Activated naive CD4-positive, alpha-beta T cell treated with anti-CD3 and anti-CD28 coated beads, Interleukin-2, amount 50 U/mL, for 24 hours (primary cell): Measurements from ENCODE around the gene PLCG1.
"Not testable (repeated sequence)": the region's sequence is repeated elsewhere in the genome, so short reads cannot be mapped to it uniquely, and the experiment has no call there.

Experiments used
- H3K27ac Mint-ChIP-seq: one replicate; pipeline ENCODE4 v1.8.0; 2021; ENCODE audit warnings: mild to moderate bottlenecking, mixed read lengths
- H3K27me3 Mint-ChIP-seq: one replicate; pipeline ENCODE4 v1.8.0; 2021; ENCODE audit warnings: mixed read lengths
- H3K36me3 Mint-ChIP-seq: one replicate; pipeline ENCODE4 v1.8.0; 2021; ENCODE audit warnings: mixed read lengths
- H3K4me1 Mint-ChIP-seq: one replicate; pipeline ENCODE4 v1.8.0; 2021; ENCODE audit warnings: mixed read lengths
- H3K4me3 Mint-ChIP-seq: one replicate; pipeline ENCODE4 v1.8.0; 2021; ENCODE audit warnings: mild to moderate bottlenecking, mixed read lengths
- H3K9me3 Mint-ChIP-seq: one replicate; pipeline ENCODE4 v1.8.0; 2021; ENCODE audit warnings: mixed read lengths

The PLCG1 gene

GRCh38 chr20:41118159-41118558, 19.2 kb upstream of the PLCG1 start:
- H3K9me3 Mint-ChIP-seq, H3K27me3 Mint-ChIP-seq, H3K4me3 Mint-ChIP-seq, H3K4me1 Mint-ChIP-seq, H3K27ac Mint-ChIP-seq: not testable (repeated sequence)
- H3K36me3 Mint-ChIP-seq, result peaks cover 19% of the 10 kb centered on the region

DNA sequence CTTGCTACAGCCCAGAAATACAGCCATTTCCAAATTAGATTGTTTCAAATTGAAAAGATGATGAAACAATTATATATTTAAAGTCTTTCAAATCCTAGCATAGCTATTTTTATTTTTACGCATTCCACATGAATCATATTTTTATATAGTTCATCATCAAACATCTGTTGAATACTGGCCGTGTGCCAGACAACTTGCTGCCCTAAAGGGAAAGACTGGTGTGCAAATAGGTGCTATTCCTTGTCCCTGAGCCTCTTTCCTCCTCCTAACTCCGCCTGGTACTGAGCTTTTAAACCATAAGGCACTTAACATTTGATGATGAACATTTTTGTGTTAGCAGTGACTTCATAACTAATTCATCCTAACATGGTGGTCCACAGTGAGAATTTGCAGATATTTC, 18.7 kb upstream of the PLCG1 start:
- Mint-ChIP-seq H3K36me3 (peaks cover 19% of the 10 kb centered on the region), H3K4me3 (no peak overlapping the region), H3K27ac (no peak overlapping the region), H3K27me3 (no peaks in the 10 kb centered on the region), H3K4me1 (no peaks in the 10 kb centered on the region), H3K9me3 (no peaks in the 10 kb centered on the region)

- Mint-ChIP-seq H3K4me3 (no peak overlapping the region), H3K4me1 (no peaks in the 10 kb centered on the region), H3K27me3 (no peaks in the 10 kb centered on the region), H3K36me3 (peaks cover 18% of the 10 kb centered on the region), H3K9me3 (no peaks in the 10 kb centered on the region), H3K27ac (peak overlapping the region; percentile 27)
These were observed 17.5 kb upstream of the PLCG1 start for GRCh38 chr20:41119614-41120561.

GRCh38 chr20:41121399-41121798, 15.9 kb upstream of the PLCG1 start:
- Mint-ChIP-seq H3K36me3 (peaks cover 22% of the 10 kb centered on the region), H3K4me1 (no peaks in the 10 kb centered on the region), H3K27me3 (no peaks in the 10 kb centered on the region), H3K4me3 (no peak overlapping the region), H3K27ac (peak overlapping the region; percentile 46), H3K9me3 (no peaks in the 10 kb centered on the region)

DNA sequence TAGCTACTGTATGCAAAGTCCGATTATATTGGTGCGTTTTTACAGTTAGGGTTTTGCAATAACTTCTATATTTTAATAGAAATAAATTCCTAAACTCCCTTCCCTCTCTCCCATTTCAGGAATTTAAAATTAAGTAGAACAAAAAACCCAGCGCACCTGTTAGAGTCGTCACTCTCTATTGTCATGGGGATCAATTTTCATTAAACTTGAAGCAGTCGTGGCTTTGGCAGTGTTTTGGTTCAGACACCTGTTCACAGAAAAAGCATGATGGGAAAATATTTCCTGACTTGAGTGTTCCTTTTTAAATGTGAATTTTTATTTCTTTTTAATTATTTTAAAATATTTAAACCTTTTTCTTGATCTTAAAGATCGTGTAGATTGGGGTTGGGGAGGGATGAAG, 13.7 kb upstream of the PLCG1 start:
- Mint-ChIP-seq H3K27me3 (no peaks in the 10 kb centered on the region), H3K4me3 (no peak overlapping the region), H3K36me3 (peaks cover 20% of the 10 kb centered on the region), H3K27ac (no peak overlapping the region), H3K4me1 (no peaks in the 10 kb centered on the region), H3K9me3 (no peaks in the 10 kb centered on the region)

- no peaks in the 10 kb centered on the region for H3K9me3 Mint-ChIP-seq
- H3K27ac Mint-ChIP-seq, result peak overlapping the region; percentile 81
- no peaks in the 10 kb centered on the region for H3K4me1 Mint-ChIP-seq
- peaks cover 20% of the 10 kb centered on the region for H3K36me3 Mint-ChIP-seq
- H3K4me3 Mint-ChIP-seq, result no peak overlapping the region
- H3K27me3 Mint-ChIP-seq, result no peaks in the 10 kb centered on the region
These were observed 12.8 kb upstream of the PLCG1 start for GRCh38 chr20:41124451-41125094.

GRCh38 chr20:41125530-41126457, 11.5 kb upstream of the PLCG1 start:
- H3K36me3 Mint-ChIP-seq, result peaks cover 20% of the 10 kb centered on the region
- H3K27ac Mint-ChIP-seq, result peak overlapping the region; percentile 60
- H3K4me1 Mint-ChIP-seq, result no peaks in the 10 kb centered on the region
- H3K4me3 Mint-ChIP-seq, result no peak overlapping the region
- no peaks in the 10 kb centered on the region for H3K9me3 Mint-ChIP-seq
- H3K27me3 Mint-ChIP-seq, result no peaks in the 10 kb centered on the region

DNA sequence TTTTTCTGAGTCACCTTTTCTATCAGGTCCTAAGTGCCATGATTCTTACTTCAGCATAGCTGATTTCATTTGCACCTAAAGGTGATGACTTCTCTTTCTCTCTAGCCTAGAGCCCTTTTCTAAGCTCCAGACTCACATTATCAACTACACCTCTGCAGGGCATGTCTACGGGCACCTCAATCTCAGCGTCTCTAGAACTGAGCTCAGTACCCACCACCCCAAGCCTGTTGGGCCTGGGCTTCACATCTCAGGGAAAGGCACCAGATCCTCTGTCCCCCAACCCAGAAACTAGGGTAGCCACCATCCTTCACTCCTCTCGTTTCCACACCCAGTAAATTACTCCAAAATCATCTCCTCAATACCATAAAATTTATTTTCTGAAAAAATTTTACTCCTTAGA, 10.6 kb upstream of the PLCG1 start:
- peak overlapping the region; percentile 66 for H3K27ac Mint-ChIP-seq
- peaks cover 19% of the 10 kb centered on the region for H3K36me3 Mint-ChIP-seq
- no peaks in the 10 kb centered on the region for H3K27me3 Mint-ChIP-seq
- H3K4me1 Mint-ChIP-seq, result no peaks in the 10 kb centered on the region
- no peaks in the 10 kb centered on the region for H3K9me3 Mint-ChIP-seq
- H3K4me3 Mint-ChIP-seq, result no peak overlapping the region

DNA sequence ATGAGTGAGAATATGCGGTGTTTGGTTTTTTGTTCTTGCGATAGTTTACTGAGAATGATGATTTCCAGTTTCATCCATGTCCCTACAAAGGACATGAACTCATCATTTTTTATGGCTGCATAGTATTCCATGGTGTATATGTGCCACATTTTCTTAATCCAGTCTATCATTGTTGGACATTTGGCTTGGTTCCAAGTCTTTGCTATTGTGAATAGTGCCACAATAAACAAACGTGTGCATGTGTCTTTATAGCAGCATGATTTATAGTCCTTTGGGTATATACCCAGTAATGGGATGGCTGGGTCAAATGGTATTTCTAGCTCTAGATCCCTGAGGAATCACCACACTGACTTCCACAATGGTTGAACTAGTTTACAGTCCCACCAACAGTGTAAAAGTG, 9.0 kb upstream of the PLCG1 start:
- H3K27ac Mint-ChIP-seq, H3K9me3 Mint-ChIP-seq, H3K4me1 Mint-ChIP-seq, H3K4me3 Mint-ChIP-seq, H3K27me3 Mint-ChIP-seq: not testable (repeated sequence)
- peaks cover 15% of the 10 kb centered on the region for H3K36me3 Mint-ChIP-seq

GRCh38 chr20:41131594-41132387, 5.6 kb upstream of the PLCG1 start:
- peaks cover 31% of the 10 kb centered on the region for H3K4me1 Mint-ChIP-seq
- H3K9me3 Mint-ChIP-seq, result no peaks in the 10 kb centered on the region
- H3K4me3 Mint-ChIP-seq, result no peak overlapping the region
- H3K27me3 Mint-ChIP-seq, result no peaks in the 10 kb centered on the region
- no peak overlapping the region for H3K27ac Mint-ChIP-seq
- H3K36me3 Mint-ChIP-seq, result peaks cover 1% of the 10 kb centered on the region

GRCh38 chr20:41132388-41132775, 5.0 kb upstream of the PLCG1 start:
- H3K27ac Mint-ChIP-seq, H3K36me3 Mint-ChIP-seq, H3K27me3 Mint-ChIP-seq, H3K4me3 Mint-ChIP-seq, H3K9me3 Mint-ChIP-seq: not testable (repeated sequence)
- peaks cover 31% of the 10 kb centered on the region for H3K4me1 Mint-ChIP-seq

DNA sequence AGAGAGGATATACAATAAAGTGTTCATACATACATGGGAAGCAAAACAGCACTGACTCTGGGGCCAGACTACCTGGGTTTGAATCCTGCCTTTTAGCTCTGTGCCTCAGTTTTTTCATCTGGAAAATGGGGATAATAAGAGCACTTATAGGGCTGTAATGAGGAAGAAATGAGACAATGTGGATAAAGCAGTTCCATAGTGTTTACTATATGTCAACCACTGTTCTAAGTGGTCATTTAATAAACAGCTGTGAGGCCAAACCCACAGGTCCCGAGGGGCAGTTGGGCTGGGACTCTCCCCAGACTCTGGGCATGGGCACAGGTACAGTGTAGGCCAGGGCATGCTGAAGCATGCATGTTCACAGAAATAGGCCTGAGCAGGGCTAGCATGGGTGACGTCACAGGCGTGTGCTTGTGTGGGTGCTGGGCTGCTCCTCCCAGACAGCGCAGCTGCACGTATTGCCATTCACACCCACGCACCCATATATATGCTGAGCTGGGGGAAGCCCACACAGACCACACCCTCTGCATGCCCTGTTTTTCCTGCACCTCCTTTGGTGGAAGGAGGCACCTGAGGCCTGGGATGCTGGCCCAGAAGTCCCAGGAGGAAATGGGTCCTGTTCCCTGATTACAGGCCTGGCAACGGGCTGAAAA, 3.5 kb upstream of the PLCG1 start:
- Mint-ChIP-seq H3K27ac (peak overlapping the region; percentile 62), H3K27me3 (no peaks in the 10 kb centered on the region)

DNA sequence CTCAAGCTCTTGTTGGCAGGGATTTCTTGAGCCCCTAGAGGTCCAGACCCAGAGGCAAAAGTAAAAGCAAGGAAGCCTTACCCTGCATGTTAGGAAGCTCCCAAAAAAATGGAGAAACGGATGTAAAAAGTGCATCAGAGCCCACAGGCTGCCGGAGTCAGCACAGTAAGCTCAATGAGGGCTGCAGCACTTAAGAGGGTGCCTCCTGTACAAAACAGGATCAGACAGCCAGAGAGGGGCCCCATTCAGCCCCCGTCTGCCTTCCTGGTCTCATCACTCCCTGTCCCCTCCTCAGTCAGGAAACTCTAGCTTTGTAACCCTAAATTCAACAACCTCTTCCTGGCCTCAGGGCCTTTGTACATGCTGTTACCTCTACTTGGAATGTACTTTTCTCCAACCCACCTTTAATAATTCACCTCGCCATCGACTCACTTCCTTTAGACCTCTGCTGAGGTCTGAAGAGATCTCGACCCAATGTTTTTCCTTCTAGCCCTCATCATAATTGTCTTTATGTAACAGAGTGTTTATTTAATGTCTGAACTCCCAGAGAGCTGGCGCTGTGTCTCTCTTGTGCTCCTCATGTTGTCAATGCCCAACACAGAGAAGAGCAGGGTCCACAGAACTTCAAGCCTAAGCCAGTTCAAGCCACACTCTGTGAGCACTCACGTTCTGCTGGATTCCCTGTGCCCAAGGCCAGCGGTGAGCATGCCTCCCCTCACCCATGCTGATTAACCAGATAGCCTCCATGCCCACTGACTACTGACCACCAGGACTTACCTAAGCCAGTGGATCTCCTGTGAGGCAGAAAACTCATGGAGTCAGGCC, 2.8 kb upstream of the PLCG1 start:
- Mint-ChIP-seq H3K27ac (no peak overlapping the region), H3K4me3 (no peak overlapping the region), H3K4me1 (peaks cover 42% of the 10 kb centered on the region), H3K27me3 (no peaks in the 10 kb centered on the region), H3K36me3 (no peaks in the 10 kb centered on the region), H3K9me3 (no peaks in the 10 kb centered on the region)

More for the DNA sequence above, 3.5 kb upstream of the PLCG1 start:
- Mint-ChIP-seq H3K4me1 (peaks cover 35% of the 10 kb centered on the region), H3K36me3 (no peaks in the 10 kb centered on the region), H3K9me3 (no peaks in the 10 kb centered on the region), H3K4me3 (no peak overlapping the region)
